HG03571 (cell line): ENCODE measurements around the gene ATG101.

Experiments
- ATAC-seq: cut with Tn5 transposase; IDR thresholded peaks from one replicate; pipeline ENCODE4 v1.9.1; 2021; ENCODE audit not compliant: unreplicated experiment

Gene ATG101

DNA sequence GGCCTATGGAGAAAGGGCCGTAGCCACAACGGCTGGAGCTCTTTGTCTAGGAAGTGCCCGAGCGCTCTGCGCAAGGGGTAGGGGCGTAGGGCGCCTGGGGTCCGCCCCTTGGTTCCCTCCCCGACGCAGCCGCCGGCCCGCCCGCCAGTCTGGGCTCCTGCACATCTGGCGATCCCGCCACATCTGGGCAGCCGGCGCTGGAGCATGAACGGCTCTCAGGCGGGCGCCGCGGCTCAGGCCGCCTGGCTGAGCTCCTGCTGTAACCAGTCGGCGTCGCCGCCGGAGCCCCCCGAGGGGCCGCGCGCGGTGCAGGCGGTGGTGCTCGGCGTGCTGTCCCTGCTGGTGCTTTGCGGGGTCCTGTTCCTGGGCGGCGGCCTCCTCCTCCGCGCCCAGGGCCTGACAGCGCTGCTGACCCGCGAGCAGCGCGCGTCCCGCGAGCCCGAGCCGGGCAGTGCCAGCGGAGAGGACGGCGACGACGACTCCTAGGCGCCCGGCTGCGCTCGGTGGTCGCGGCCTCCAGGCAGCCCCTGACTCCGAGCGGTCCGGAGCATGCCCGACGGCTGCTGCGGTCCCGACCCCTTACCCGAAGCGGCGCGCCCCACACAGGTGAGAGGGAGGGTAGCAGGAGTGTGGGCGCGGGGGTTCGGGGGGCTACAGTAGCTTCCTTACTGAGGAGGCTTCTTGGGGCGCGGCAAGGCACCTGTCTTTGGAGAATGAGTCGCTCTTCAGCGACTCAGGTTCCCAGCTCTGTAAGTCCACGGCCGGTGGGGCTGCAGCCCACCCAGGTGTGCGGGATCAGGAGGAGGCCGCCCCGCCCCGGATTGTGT lies 10.0 kb downstream of the ATG101 start, which contains the start of gene SMIM41:
TSS of gene SMIM41 (plus strand) at position 129 of the 827 bp plus-strand sequence. CDS start at position 205, 76 bp downstream.
- no peak for ATAC-seq

DNA sequence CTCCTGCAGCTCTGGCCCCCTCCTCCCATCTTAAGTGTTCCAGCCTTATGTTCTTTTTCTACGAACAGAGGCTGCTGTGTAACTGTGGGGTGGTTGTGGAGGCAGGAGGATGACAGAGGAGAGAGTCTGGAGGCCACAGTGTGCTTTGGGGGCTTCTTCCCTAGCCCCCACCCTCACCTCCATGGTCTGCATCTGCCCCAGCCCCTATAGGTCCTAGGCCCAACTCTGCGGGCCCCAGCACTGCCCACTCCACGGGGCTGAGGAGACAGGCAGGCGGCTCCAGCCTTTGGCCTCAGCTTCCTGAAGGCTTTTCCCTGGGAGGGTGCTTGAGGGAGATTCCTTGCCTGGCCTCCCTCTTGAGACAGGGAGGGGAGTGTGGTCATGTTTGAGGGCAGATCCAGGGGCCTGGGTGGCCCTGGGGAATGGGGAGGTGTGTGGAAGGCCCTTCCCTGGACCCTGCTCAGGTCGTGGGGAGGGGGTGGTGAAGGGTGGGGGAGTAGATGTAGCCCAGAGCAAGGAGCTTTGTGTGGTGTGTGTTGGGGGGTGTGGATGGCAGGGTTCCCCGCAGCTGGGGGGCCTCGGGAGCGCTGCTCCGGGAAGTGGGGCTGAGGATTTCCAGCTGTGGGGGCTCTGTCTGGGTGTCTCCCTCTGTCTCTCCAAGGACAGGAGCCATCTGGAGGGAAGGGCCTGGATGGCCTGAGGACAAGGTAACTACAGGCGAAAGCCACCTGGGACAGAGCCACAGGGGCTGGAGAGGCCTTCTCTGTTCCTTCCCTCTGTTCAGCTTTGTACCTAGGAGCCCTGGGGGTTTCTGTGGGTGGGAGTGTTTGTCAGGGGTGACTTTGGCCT lies 10.8 kb downstream of the ATG101 start:
- no peak for ATAC-seq

- ATAC-seq: peak; percentile 60
These were observed 11.5 kb downstream of the ATG101 start for GRCh38 chr12:52081263-52081733.

DNA sequence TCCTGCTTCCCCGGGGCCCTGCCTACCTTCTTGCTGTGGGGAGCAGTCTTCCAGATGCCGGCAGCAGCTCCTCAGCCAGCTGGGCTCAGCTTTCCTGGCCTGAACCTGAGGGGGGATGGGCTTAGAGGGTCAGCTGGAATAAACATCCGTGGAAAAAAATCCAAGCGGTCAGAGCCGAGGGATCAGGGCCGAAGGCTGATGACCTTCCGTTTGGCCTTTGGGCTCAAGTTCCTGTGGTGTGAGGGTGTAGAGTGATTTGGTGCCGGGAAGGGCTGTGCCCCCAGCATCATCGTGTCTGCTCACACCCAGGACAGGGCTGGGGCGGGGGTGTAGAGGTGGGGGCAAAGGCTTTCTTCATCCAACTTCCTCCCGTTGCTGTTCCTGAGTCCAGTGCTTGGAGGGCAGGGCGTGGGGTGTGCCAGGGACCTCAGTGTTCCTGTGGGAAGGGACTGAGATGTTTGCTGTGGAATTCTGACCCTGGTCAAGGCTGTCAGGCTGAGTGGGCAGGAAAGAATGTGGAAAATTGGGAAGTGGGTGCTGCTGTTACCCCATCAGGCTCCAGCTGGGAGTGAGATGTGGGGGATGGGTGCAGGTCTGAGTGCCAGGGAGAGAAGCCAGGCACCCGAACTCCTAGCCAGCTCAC lies 12.4 kb downstream of the ATG101 start:
- no peak for ATAC-seq

DNA sequence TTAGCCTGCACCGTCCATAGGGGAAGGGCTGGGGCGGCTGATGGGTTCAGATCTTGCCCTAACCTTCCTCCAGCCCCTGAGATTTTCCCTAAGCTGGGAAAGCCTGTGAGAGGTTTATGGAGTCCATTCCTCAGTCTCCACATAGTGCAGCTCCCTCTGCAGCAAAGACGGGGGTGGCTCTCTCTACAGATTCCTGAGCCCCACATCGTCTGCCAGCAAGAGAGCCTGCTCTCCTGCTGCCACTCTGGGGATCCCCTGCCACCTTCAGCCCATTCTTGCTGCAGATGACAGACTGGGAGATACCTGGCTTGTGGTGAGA lies 12.8 kb downstream of the ATG101 start:
- no peak for ATAC-seq

DNA sequence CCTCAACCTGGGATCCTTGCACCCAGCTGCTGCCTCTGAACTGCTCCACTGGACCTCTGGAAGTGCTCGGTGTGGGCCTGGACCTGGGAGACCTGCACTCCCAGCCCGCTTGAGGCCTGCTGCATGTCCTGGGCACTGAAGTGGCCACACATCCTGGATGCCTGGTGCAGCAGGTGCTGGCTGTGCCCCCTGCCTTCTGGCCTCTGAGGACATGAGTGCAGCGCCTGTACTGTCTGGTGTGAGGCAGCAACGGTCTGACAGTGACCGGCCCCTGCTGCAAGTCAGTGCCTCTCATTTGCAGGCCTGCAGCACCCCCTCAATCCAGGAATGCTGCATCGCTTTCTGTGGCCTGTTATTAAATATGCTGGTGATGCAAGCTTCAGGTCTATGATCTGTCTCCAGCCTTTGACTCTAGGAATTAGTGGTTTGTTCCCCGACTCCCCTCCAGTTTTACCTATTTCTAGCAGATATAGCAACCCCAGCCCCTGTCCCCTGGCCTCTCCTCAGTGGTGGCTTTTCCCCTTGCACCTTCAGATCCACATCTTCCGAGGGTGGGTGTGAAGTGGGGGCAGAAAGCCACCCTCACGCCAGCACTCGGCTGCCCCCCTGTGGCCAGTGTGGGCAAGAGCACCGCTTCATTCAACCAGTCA lies 13.3 kb downstream of the ATG101 start:
- ATAC-seq: no peak

DNA sequence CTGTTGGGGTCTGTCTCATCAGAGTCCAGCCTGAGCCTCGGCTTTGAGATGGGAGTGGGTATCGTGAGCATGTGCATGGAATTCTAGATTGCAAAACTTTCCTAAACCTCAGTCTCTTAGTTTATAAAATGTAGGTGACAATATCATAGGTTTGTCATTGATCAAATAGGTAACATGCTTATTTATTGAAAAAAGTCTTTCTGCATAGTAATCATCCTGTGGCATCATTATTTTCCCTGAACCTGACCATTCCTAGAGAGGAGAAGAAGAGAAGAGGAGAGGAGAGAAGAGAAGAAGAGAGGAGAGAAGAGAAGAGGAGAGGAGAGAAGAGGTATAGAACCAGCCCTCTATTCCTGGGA lies 13.8 kb downstream of the ATG101 start:
- ATAC-seq: no peak

GRCh38 chr12:52084491-52085231 lies 14.9 kb downstream of the ATG101 start:
- ATAC-seq: no peak

- ATAC-seq: no peak
These were observed 16.0 kb downstream of the ATG101 start for GRCh38 chr12:52085682-52086180.

DNA sequence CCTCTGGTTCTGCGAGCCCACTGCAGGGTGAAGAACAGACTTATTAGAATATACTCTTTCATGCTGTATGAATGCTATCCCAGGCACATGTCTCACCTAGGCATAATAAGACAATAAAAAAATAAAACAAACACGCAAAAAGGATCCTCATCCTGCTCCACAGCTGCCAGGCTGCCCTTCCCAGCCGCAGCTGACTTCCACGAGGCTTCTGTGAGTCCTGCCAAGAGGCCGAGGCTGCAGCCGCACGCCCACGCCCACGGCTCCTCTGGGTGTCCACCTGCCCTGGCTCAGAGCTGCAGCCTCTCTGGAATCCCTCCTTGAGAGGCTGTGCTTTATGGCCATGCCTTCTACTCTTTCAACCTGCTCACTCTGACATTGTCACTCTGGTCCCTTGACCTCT lies 16.6 kb downstream of the ATG101 start:
- no peak for ATAC-seq

- no peak for ATAC-seq
These were observed 17.4 kb downstream of the ATG101 start for GRCh38 chr12:52086944-52087835.

- peak; percentile 80 for ATAC-seq
These were observed 18.4 kb downstream of the ATG101 start for GRCh38 chr12:52087961-52088820.

DNA sequence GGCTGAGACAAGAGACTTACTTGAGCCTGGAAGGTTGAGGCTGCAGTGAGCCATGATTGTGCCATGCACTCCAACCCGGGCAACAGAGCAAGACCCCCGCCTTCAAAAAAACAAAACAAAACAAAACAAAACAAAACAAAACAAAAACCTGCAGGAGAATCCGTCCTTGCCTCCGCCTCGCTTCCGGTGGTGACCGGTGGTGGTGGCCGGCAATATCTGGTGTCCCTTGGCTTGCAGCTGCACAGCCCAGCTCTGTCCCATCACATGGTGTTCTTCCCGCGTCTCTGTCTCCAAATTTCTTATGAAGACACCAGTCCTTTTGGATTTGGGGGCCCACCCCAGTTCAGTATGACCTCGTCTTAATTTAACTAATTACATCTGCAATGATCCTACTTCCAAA lies 19.7 kb downstream of the ATG101 start:
- ATAC-seq: no peak

GRCh38 chr12:52090291-52090690 lies 20.5 kb downstream of the ATG101 start:
- ATAC-seq: no peak

GRCh38 chr12:52091061-52091460 lies 21.3 kb downstream of the ATG101 start:
- no peak for ATAC-seq

DNA sequence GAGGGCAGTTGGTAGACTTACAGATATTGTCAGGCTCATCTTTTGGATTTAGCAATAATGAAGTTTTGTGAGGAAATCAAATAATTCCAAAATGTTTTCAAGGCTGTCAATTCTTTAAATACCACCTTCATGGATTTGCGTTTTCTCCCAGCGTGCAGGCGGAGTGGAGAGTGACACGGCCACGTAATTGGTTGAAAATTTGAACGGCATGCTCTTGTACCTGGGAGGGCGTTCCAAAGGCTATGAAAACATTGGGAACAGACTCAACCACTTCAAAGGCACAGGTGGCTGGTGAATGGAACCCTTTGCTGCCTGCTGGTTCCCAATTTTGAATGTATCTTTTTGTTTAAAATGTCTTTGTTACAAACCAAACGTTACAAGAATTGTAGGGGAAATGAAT lies 22.1 kb downstream of the ATG101 start:
- ATAC-seq: no peak

GRCh38 chr12:52093346-52093745 lies 23.6 kb downstream of the ATG101 start:
- no peak for ATAC-seq

DNA sequence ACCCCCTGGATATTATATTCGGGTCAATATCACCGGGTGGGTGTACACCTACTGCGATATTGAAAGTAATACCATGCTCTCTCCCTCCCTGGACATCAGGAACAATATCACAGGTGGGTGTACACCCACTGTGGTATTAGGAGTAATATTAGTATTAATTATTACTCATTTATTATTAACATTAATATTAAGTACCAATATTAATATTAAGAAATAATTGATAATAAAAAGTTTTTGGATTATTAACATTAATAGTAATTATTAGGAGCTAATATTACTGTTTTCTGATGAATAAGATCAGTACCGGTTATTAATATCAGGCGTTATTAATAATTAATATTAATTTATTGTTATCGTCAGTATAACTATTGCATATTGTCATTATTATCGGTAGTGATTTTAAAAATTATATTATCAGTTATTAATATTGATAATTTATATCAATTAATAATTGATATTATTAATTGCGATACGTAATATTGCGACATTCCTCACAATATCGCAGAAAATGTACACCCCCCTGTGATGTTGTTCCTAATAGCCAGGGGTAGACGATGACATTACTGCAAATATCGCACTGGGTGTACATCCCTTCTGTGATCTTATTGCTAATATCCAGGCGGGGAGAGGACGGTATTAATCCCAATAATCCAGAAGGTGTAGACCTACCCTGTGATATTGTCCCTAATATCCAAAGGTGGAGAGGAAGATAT lies 26.7 kb downstream of the ATG101 start:
- no peak for ATAC-seq
